ENCODE results near the gene BRIP1. TPM values are rescaled to one million over a fixed set of nuclear protein-coding genes. Genes with fewer than 3 reads are reported as not detected.

Gene BRIP1
- total RNA-seq, 1 experiment from 2014 or later = 20.2 TPM

DNA sequence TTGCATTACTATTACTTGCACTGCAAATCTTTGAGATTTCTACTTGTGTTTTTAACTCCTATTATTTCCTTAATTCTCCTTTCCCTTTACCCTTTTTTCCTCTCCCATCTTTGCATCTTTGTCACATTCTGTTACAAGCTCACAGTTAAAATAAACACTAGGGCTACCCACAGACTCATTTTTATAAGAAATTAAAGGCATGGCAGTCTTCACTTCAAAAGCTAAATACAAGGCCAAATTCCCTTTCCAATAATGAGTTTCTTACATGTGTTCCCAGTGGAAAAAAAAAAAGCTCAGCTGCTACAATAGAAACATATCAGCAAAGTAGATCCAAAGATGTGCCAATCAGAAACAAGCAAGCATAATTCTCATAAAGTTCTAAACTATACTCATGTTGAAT, 3.7 kb upstream of the BRIP1 start:
- H3K18ac ChIP-seq (ENCODE audit: insufficient read length, low read depth, low read length) = no peak overlapping the region
- no peak for DNase-seq
- H3K9me3 Mint-ChIP-seq = no peaks in the 10 kb centered on the region

More for the DNA sequence above, 3.7 kb upstream of the BRIP1 start:
- H3K27me3 Mint-ChIP-seq (ENCODE audit: low read depth) = no peaks in the 10 kb centered on the region
- no peak overlapping the region for H2BK15ac ChIP-seq (ENCODE audit: low read depth, low read length)
- H4K5ac ChIP-seq (ENCODE audit: insufficient read length, low read depth, low read length) = no peak overlapping the region
- no peak overlapping the region for H2BK5ac ChIP-seq (ENCODE audit: insufficient read length, low read length)
- H2BK12ac ChIP-seq (ENCODE audit: insufficient read length, low read depth, low read length) = no peak overlapping the region
- H2BK20ac ChIP-seq (ENCODE audit: low read depth, low read length, poor library complexity, severe bottlenecking) = no peak overlapping the region
- peaks cover 10% of the 10 kb centered on the region for H3K23me2 ChIP-seq (ENCODE audit: insufficient read length, low read depth, low read length, poor library complexity, severe bottlenecking)
- no peak overlapping the region for H3K9ac ChIP-seq (ENCODE audit: extremely low read depth, insufficient read length, low read length)
- H3K23ac ChIP-seq (ENCODE audit: insufficient read length, low read depth, low read length) = no peak overlapping the region
- peaks cover 2 to 23% (median 16%) of the 10 kb centered on the region in 3 experiments; a peak in 5 of 7 replicates for H3K36me3 Mint-ChIP-seq (ENCODE audit: insufficient read depth in 1 of 3, low read depth in 3 of 3)
- no peak overlapping the region for H3T11ph ChIP-seq (ENCODE audit: low read length)
- no peak overlapping the region for H3K27ac ChIP-seq (ENCODE audit: insufficient read length, low read depth, low read length)
- no peak overlapping the region for H3K27ac Mint-ChIP-seq
- H3K4me1 Mint-ChIP-seq = peaks cover 14% of the 10 kb centered on the region in 2 experiments
- H3K56ac ChIP-seq (ENCODE audit: insufficient read length, low read depth, low read length) = no peak overlapping the region
- no peak overlapping the region for H3K14ac ChIP-seq (ENCODE audit: insufficient read depth, low read length)
- no peaks in the 10 kb centered on the region for H3K79me1 ChIP-seq (ENCODE audit: insufficient read depth, low read depth, low read length, poor library complexity, severe bottlenecking)
- no peak overlapping the region for H3K4me3 Mint-ChIP-seq
- H3K4ac ChIP-seq (ENCODE audit: low read depth, low read length) = no peak overlapping the region
- no peaks in the 10 kb centered on the region for H3K4me1 ChIP-seq (ENCODE audit: insufficient read depth, low read length)
- no peak overlapping the region for H3K4me2 ChIP-seq (ENCODE audit: insufficient read depth, insufficient read length, low read length)
- H4K20me1 ChIP-seq (ENCODE audit: control insufficient read depth, insufficient read depth, insufficient read length) = no peaks in the 10 kb centered on the region
- no peaks in the 10 kb centered on the region for H3K9me3 ChIP-seq (ENCODE audit: control insufficient read depth, low read depth, low read length)
- TF ChIP-seq, protein P1, sequence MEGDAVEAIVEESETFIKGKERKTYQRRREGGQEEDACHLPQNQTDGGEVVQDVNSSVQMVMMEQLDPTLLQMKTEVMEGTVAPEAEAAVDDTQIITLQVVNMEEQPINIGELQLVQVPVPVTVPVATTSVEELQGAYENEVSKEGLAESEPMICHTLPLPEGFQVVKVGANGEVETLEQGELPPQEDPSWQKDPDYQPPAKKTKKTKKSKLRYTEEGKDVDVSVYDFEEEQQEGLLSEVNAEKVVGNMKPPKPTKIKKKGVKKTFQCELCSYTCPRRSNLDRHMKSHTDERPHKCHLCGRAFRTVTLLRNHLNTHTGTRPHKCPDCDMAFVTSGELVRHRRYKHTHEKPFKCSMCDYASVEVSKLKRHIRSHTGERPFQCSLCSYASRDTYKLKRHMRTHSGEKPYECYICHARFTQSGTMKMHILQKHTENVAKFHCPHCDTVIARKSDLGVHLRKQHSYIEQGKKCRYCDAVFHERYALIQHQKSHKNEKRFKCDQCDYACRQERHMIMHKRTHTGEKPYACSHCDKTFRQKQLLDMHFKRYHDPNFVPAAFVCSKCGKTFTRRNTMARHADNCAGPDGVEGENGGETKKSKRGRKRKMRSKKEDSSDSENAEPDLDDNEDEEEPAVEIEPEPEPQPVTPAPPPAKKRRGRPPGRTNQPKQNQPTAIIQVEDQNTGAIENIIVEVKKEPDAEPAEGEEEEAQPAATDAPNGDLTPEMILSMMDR (conservative IDR thresholded peaks at IDR 0.05) = no peak
- no peak overlapping the region for H2AFZ ChIP-seq (ENCODE audit: low read length)
- no peak overlapping the region for H4K91ac ChIP-seq (ENCODE audit: insufficient read length, low read depth, low read length)
- H3K27me3 ChIP-seq (ENCODE audit: insufficient read depth, low read length) = no peaks in the 10 kb centered on the region
- no peak overlapping the region for H2AK5ac ChIP-seq (ENCODE audit: insufficient read length, low read length)
- no peaks in the 10 kb centered on the region for H3K79me2 ChIP-seq (ENCODE audit: insufficient read depth, low read length)
- no peak overlapping the region for H4K8ac ChIP-seq (replicated peaks; ENCODE audit: insufficient read length, low read depth, low read length)
- no peak overlapping the region for H2BK120ac ChIP-seq (ENCODE audit: low read depth, low read length, poor library complexity, severe bottlenecking)
